GM21717 (cell line): ENCODE results near the gene FAM161A.

Experiments used
- ATAC-seq: cut with Tn5 transposase; IDR thresholded peaks from one replicate; pipeline ENCODE4 v1.9.1; 2021; ENCODE audit warnings: mild to moderate bottlenecking, moderate library complexity; ENCODE audit not compliant: unreplicated experiment

The FAM161A gene

DNA sequence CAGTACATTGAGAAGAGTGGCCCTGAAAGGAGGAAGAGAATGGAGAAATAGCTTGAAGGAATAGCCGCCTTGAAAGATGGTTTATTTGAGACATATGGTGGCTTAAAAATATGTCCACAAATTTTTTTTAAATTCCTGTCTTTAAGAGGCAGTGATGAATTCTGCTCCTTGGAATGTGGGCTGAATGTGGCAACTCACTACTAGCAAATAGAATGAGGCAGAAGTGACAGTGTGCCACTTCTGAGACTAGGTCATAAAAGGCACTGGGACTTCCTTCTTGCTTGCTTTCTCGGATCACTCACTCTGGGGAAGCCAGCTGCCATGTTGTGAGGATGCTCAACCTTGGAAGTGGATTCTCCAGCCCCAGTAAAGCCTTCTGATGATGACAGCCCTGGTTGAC, 67.0 kb downstream of the FAM161A start:
- ATAC-seq, result no peak

DNA sequence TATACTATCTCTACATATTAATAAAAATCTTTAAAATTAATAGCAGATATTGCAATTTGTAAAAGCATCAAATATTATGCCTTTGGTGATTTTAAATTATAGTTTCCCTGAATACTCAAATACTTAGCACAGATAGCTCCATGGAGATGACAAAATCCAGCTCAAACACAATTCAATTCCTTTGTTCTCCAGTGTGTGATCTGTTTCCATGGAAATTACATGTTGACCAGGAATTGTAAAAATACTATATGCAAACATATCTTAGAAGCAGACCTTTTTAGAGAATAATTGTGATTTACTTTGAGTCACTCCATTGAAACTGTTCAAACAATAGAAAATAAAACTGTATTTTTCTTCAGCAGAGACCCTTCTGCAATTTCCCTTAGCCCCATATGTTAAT, 68.3 kb downstream of the FAM161A start:
- no peak for ATAC-seq

DNA sequence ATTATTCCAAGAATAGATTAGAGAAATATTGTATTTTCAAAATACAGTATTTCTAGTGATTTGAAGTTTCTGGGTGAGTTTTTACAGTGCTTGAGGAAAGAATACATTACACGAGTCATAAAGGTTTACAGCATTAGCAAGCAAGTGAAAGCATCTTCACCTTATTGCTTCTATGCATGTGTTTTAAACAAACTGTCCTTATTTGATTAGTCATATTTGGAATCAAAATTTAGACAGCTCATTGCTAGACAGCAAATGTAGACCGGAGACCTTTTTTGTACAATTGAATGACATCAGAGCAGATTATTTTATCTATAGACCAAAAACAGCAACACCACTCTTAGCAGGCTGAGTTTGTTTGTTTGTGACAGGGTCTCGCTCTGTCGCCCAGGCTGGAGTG, 69.2 kb downstream of the FAM161A start:
- no peak for ATAC-seq

DNA sequence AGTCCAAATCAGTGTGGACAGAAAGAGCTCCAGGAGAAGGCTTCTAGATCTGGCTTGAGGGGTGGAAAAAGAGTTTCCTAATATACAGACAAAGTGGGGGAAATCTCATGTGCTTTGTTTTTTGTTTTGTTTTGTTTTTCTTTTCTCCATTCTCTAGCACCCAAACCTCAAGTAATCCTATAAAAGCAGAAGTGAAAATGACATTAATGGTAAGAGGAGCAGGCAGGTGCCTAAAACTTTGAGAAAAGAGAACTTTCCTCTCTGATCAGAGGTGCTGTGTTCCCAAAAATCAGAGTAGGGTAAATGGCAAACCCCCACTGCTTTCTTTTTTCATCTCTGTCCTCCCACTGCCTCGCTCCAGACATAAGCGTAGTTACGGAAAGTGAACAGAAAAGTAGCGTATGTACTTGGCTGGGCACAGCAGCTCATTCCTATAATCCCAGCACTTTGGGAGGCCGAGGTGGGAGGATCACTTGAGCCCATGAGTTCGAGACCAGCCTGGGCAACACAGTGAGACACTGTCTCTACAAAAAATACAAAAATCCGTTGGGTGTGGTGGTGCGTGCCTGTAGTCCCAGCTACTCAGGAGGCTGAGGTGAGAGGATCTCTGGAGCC, 77.8 kb downstream of the FAM161A start:
- peak; percentile 83 for ATAC-seq
